ENCODE data around the gene ADGRF3. TPM values are rescaled to one million over a fixed set of nuclear protein-coding genes. Genes with fewer than 3 reads are reported as not detected.
A peak's percentile ranks its signal among the peaks of the same experiment; 100 is the strongest.
"Not testable (repeated sequence)": the region's sequence is repeated elsewhere in the genome, so short reads cannot be mapped to it uniquely, and the experiment has no call there.

The ADGRF3 gene
- total RNA-seq, 1 donor from 2014 or later = 3.8 TPM

GRCh38 chr2:26384597-26384996 is 38.0 kb upstream of the ADGRF3 start:
- Mint-ChIP-seq H3K4me1 (ENCODE audit: low read depth) (no peaks in the 10 kb centered on the region), H3K27me3 (no peaks in the 10 kb centered on the region), H3K4me3 (ENCODE audit: low read depth) (no peak overlapping the region), H3K27ac (no peak overlapping the region), H3K36me3 (ENCODE audit: insufficient read depth) (peaks cover 13% of the 10 kb centered on the region), H3K9me3 (ENCODE audit: low read depth) (no peaks in the 10 kb centered on the region)
- DNase-seq (ENCODE audit: low spot score, unreplicated experiment) = no peak
- TF ChIP-seq CTCF (IDR thresholded peaks at IDR 0.05; ENCODE audit: unreplicated experiment) = no peak

GRCh38 chr2:26384183-26384582 is 37.6 kb upstream of the ADGRF3 start:
- DNase-seq (ENCODE audit: low spot score, unreplicated experiment) = no peak
- H3K4me1 Mint-ChIP-seq (ENCODE audit: low read depth) = no peaks in the 10 kb centered on the region
- H3K27ac Mint-ChIP-seq = no peak overlapping the region
- H3K36me3 Mint-ChIP-seq (ENCODE audit: insufficient read depth) = peaks cover 13% of the 10 kb centered on the region
- H3K4me3 Mint-ChIP-seq (ENCODE audit: low read depth) = no peak overlapping the region
- no peaks in the 10 kb centered on the region for H3K9me3 Mint-ChIP-seq (ENCODE audit: low read depth)
- no peaks in the 10 kb centered on the region for H3K27me3 Mint-ChIP-seq
- no peak for TF ChIP-seq CTCF (IDR thresholded peaks at IDR 0.05; ENCODE audit: unreplicated experiment)

- H3K27me3 Mint-ChIP-seq = no peaks in the 10 kb centered on the region
- H3K27ac Mint-ChIP-seq = no peak overlapping the region
- H3K4me3 Mint-ChIP-seq (ENCODE audit: low read depth) = no peak overlapping the region
- peaks cover 19% of the 10 kb centered on the region for H3K36me3 Mint-ChIP-seq (ENCODE audit: insufficient read depth)
- TF ChIP-seq CTCF (IDR thresholded peaks at IDR 0.05; ENCODE audit: unreplicated experiment) = no peak
- no peaks in the 10 kb centered on the region for H3K9me3 Mint-ChIP-seq (ENCODE audit: low read depth)
- DNase-seq (ENCODE audit: low spot score, unreplicated experiment) = no peak
- H3K4me1 Mint-ChIP-seq (ENCODE audit: low read depth) = no peaks in the 10 kb centered on the region
Observed at GRCh38 chr2:26382564-26382963, 36.0 kb upstream of the ADGRF3 start.

GRCh38 chr2:26380281-26380680 is 33.7 kb upstream of the ADGRF3 start:
- Mint-ChIP-seq H3K4me1 (ENCODE audit: low read depth) (peaks cover 8% of the 10 kb centered on the region), H3K4me3 (ENCODE audit: low read depth) (no peak overlapping the region), H3K27me3 (no peaks in the 10 kb centered on the region), H3K9me3 (ENCODE audit: low read depth) (no peaks in the 10 kb centered on the region), H3K27ac (no peak overlapping the region), H3K36me3 (ENCODE audit: insufficient read depth) (peaks cover 26% of the 10 kb centered on the region)
- no peak for DNase-seq (ENCODE audit: low spot score, unreplicated experiment)
- TF ChIP-seq CTCF (IDR thresholded peaks at IDR 0.05; ENCODE audit: unreplicated experiment) = no peak

GRCh38 chr2:26376799-26377198 is 30.2 kb upstream of the ADGRF3 start:
- Mint-ChIP-seq H3K9me3 (ENCODE audit: low read depth) (no peaks in the 10 kb centered on the region), H3K36me3 (ENCODE audit: insufficient read depth) (peaks cover 33% of the 10 kb centered on the region), H3K4me1 (ENCODE audit: low read depth) (peaks cover 8% of the 10 kb centered on the region), H3K4me3 (ENCODE audit: low read depth) (no peak overlapping the region), H3K27ac (peak overlapping the region; percentile 17), H3K27me3 (no peaks in the 10 kb centered on the region)
- no peak for DNase-seq (ENCODE audit: low spot score, unreplicated experiment)
- TF ChIP-seq CTCF (IDR thresholded peaks at IDR 0.05; ENCODE audit: unreplicated experiment) = no peak

GRCh38 chr2:26370909-26371308 is 24.3 kb upstream of the ADGRF3 start:
- H3K36me3 Mint-ChIP-seq (ENCODE audit: insufficient read depth) = peaks cover 24% of the 10 kb centered on the region
- not testable (repeated sequence) for H3K9me3 Mint-ChIP-seq (ENCODE audit: low read depth); H3K4me3 Mint-ChIP-seq (ENCODE audit: low read depth); DNase-seq (ENCODE audit: low spot score, unreplicated experiment); H3K27me3 Mint-ChIP-seq; H3K27ac Mint-ChIP-seq; H3K4me1 Mint-ChIP-seq (ENCODE audit: low read depth)

- Mint-ChIP-seq H3K27ac (peak overlapping the region; percentile 47), H3K36me3 (ENCODE audit: insufficient read depth) (peaks cover 23% of the 10 kb centered on the region)
- not testable (repeated sequence) for H3K4me3 Mint-ChIP-seq (ENCODE audit: low read depth); H3K4me1 Mint-ChIP-seq (ENCODE audit: low read depth); H3K27me3 Mint-ChIP-seq; H3K9me3 Mint-ChIP-seq (ENCODE audit: low read depth); DNase-seq (ENCODE audit: low spot score, unreplicated experiment)
Observed at GRCh38 chr2:26369664-26370063, 23.1 kb upstream of the ADGRF3 start.
